Measurements from ENCODE around the gene NXT2.

DNA sequence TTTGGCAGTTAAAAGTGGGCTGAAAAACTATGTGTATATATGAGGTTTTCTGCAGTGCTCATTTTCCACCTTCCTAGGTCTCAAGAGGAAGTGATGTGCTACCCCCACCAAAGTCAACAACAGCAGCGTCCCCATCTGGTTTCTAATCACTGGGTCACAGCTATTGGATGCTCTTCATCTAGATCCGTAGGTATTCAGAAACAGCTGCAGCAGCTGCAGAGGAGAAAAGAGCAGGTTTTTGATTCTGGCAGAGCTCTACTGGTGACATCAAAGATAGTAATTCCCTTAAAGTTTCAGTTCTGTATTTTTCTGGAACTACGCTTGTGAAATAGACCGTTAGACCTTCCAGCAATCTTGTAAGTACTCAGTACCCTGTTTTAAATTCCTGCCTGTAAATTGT lies 49.0 kb upstream of the NXT2 start:
- TF ChIP-seq CTCF (IDR thresholded peaks at IDR 0.05), result no peak
- TF ChIP-seq POLR2AphosphoS5 (IDR thresholded peaks at IDR 0.05), result no peak

Data from transverse colon (tissue), 4 donors.